MM.1S (cell line): ENCODE results near the gene WFDC1.

Source experiments
- DNase-seq: peaks from one replicate; pipeline ENCODE4 v3.0.0-alpha.2; 2015
- H2AFZ ChIP-seq: fragments of 300-600 bp; sonication (generic); 2 replicates; pipeline ENCODE4 v1.6.0; 2016; ENCODE audit warnings: antibody characterized with exemption, low read length
- H3F3A ChIP-seq: fragments of 300-600 bp; sonication (generic); 2 replicates; pipeline ENCODE4 v1.6.1; 2016; ENCODE audit warnings: mild to moderate bottlenecking, antibody characterized with exemption, low read length, moderate library complexity, mixed read lengths; ENCODE audit not compliant: insufficient read depth
- H3K27ac ChIP-seq: fragments of 300-600 bp; sonication (generic); 2 replicates; pipeline ENCODE4 v1.5.1; 2016; ENCODE audit warnings: mild to moderate bottlenecking, low read length
- H3K27me3 ChIP-seq: fragments of 300-600 bp; sonication (generic); replicated peaks from 2 replicates; pipeline ENCODE4 v1.6.0; 2016; ENCODE audit warnings: low read length; ENCODE audit not compliant: insufficient read depth
- H3K36me3 ChIP-seq: fragments of 300-600 bp; sonication (generic); replicated peaks from 2 replicates; pipeline ENCODE4 v1.6.1; 2016; ENCODE audit warnings: mild to moderate bottlenecking, low read length, mixed read lengths; ENCODE audit not compliant: insufficient read depth
- H3K4me1 ChIP-seq: fragments of 300-600 bp; sonication (generic); 2 replicates; pipeline ENCODE4 v1.6.1; 2016; ENCODE audit warnings: low read length, mixed read lengths
- H3K4me2 ChIP-seq: fragments of 300-600 bp; sonication (generic); 2 replicates; pipeline ENCODE4 v1.6.0; 2016; ENCODE audit warnings: low read depth, low read length
- H3K4me3 ChIP-seq: fragments of 300-600 bp; sonication (generic); 2 replicates; pipeline ENCODE4 v1.5.1; 2016; ENCODE audit warnings: low read length, mixed read lengths
- H3K79me2 ChIP-seq: fragments of 300-600 bp; sonication (generic); 2 replicates; pipeline ENCODE4 v1.6.1; 2016; ENCODE audit warnings: mixed run types, low read length, mixed read lengths
- H3K9ac ChIP-seq: fragments of 300-600 bp; sonication (generic); 2 replicates; pipeline ENCODE4 v1.6.1; 2016; ENCODE audit warnings: low read length, mixed read lengths
- H3K9me2 ChIP-seq: fragments of 300-600 bp; sonication (generic); replicated peaks from 2 replicates; pipeline ENCODE4 v1.6.1; 2016; ENCODE audit warnings: mild to moderate bottlenecking, low read length, mixed read lengths; ENCODE audit not compliant: insufficient read depth
- H3K9me3 ChIP-seq: fragments of 300-600 bp; sonication (generic); replicated peaks from 2 replicates; pipeline ENCODE4 v1.6.1; 2016; ENCODE audit warnings: mild to moderate bottlenecking, low read length, mixed read lengths; ENCODE audit not compliant: insufficient read depth
- H4K20me1 ChIP-seq: fragments of 300-600 bp; sonication (generic); 2 replicates; pipeline ENCODE4 v1.6.1; 2016; ENCODE audit warnings: mild to moderate bottlenecking, low read length, moderate library complexity, mixed read lengths; ENCODE audit not compliant: insufficient read depth
- CTCF ChIP-seq: fragments of 300-600 bp; sonication (generic); IDR thresholded peaks from 2 replicates; pipeline ENCODE4 v1.5.1; 2016; ENCODE audit warnings: antibody characterized with exemption, low read length, mixed read lengths
- EZH2 ChIP-seq: fragments of 300-600 bp; sonication (generic); optimal IDR thresholded peaks from 2 replicates; pipeline ENCODE3; 2017; ENCODE audit warnings: low read depth, mild to moderate bottlenecking, antibody characterized with exemption, low read length, mixed read lengths
- EZH2phosphoT487 ChIP-seq: fragments of 300-600 bp; sonication (generic); IDR thresholded peaks from 2 replicates; pipeline ENCODE4 v1.6.1; 2018; ENCODE audit warnings: antibody characterized with exemption, low read length

Gene WFDC1

GRCh38 chr16:84358601-84359295, 64.1 kb downstream of the WFDC1 start:
- Histone ChIP-seq H3K4me1 (no peaks in the 10 kb centered on the region), H3K79me2 (no peaks in the 10 kb centered on the region), H3F3A (no peaks in the 10 kb centered on the region), H3K4me2 (no peak overlapping the region), H4K20me1 (no peaks in the 10 kb centered on the region), H3K9me2 (no peaks in the 10 kb centered on the region), H3K27me3 (peaks cover 13% of the 10 kb centered on the region), H3K9ac (no peak overlapping the region), H3K27ac (no peak overlapping the region), H3K4me3 (no peak overlapping the region), H3K9me3 (no peaks in the 10 kb centered on the region), H2AFZ (no peak overlapping the region), H3K36me3 (no peaks in the 10 kb centered on the region)
- TF ChIP-seq EZH2 (no peak), CTCF (no peak), EZH2phosphoT487 (no peak)
- no peak for DNase-seq

- Histone ChIP-seq H3K27me3 (peaks cover 18% of the 10 kb centered on the region), H3K4me3 (no peak overlapping the region), H3K4me1 (no peaks in the 10 kb centered on the region), H3K4me2 (no peak overlapping the region), H3F3A (no peaks in the 10 kb centered on the region), H3K27ac (no peak overlapping the region), H3K9me3 (no peaks in the 10 kb centered on the region), H3K9me2 (no peaks in the 10 kb centered on the region), H3K9ac (no peak overlapping the region), H2AFZ (no peak overlapping the region), H3K36me3 (no peaks in the 10 kb centered on the region), H3K79me2 (no peaks in the 10 kb centered on the region), H4K20me1 (no peaks in the 10 kb centered on the region)
- no peak for DNase-seq
- TF ChIP-seq CTCF (no peak), EZH2 (no peak), EZH2phosphoT487 (no peak)
Measured at GRCh38 chr16:84359326-84359725, 64.6 kb downstream of the WFDC1 start.

GRCh38 chr16:84360170-84360569, 65.5 kb downstream of the WFDC1 start:
- Histone ChIP-seq H3K9ac (no peak overlapping the region), H3K4me2 (no peak overlapping the region)
- TF ChIP-seq CTCF (no peak), EZH2 (no peak), EZH2phosphoT487 (no peak)

More at GRCh38 chr16:84360170-84360569, 65.5 kb downstream of the WFDC1 start:
- Histone ChIP-seq H3K9me2 (no peaks in the 10 kb centered on the region), H3K27ac (no peak overlapping the region), H2AFZ (no peak overlapping the region), H4K20me1 (no peaks in the 10 kb centered on the region), H3K4me3 (no peak overlapping the region), H3K27me3 (peaks cover 19% of the 10 kb centered on the region), H3K79me2 (no peaks in the 10 kb centered on the region), H3K36me3 (no peaks in the 10 kb centered on the region), H3K4me1 (no peaks in the 10 kb centered on the region), H3K9me3 (no peaks in the 10 kb centered on the region), H3F3A (no peaks in the 10 kb centered on the region)
- DNase-seq = no peak
